Endothelial cell of umbilical vein (primary cell): ENCODE measurements around the gene PAM16.

Experiments used
- CTCF ChIP-seq, 2 donors: IDR thresholded peaks; 1 replicate in 1 of 2; 2 replicates in 1 of 2; pipeline ENCODE4 v1.5.1; 2011; ENCODE audit warnings: low read length in 2 of 2, mild to moderate bottlenecking in 2 of 2, moderate library complexity in 2 of 2, control low read depth in 1 of 2, inconsistent platforms in 1 of 2, low read depth in 1 of 2; ENCODE audit not compliant: insufficient read depth in 1 of 2; ENCODE audit errors: extremely low read depth in 1 of 2
- EZH2 ChIP-seq: IDR thresholded peaks from 2 replicates; pipeline ENCODE4 v1.6.1; 2012; ENCODE audit warnings: borderline replicate concordance, low read depth, mild to moderate bottlenecking, moderate library complexity, low read length, inconsistent platforms; ENCODE audit not compliant: severe bottlenecking
- GATA2 ChIP-seq: IDR thresholded peaks from 2 replicates; pipeline ENCODE4 v1.7.0; 2011; ENCODE audit warnings: low read depth, mild to moderate bottlenecking, moderate library complexity, mixed read lengths, low read length; ENCODE audit not compliant: insufficient read length, insufficient read depth
- JUN ChIP-seq: IDR thresholded peaks from 2 replicates; pipeline ENCODE4 v1.6.1; 2011; ENCODE audit warnings: borderline replicate concordance, low read depth; ENCODE audit not compliant: insufficient read length, insufficient read depth
- MAX ChIP-seq: IDR thresholded peaks from 2 replicates; pipeline ENCODE4 v1.6.1; 2011; ENCODE audit not compliant: insufficient read depth, insufficient read length
- MYC ChIP-seq: IDR thresholded peaks from one replicate; pipeline ENCODE4 v1.6.1; 2011; ENCODE audit warnings: mild to moderate bottlenecking, low read depth, low read length
- POLR2A ChIP-seq: IDR thresholded peaks from 2 replicates; pipeline ENCODE4 v1.6.1; 2012; ENCODE audit warnings: low read depth, mild to moderate bottlenecking, control low read depth, low read length
- POLR2AphosphoS5 ChIP-seq: IDR thresholded peaks from 2 replicates; pipeline ENCODE4 v1.6.1; 2012; ENCODE audit warnings: low read depth, mild to moderate bottlenecking, control low read depth, low read length, moderate library complexity; ENCODE audit not compliant: insufficient read depth

GRCh38 chr16:4387781-4388180 lies 36.7 kb upstream of the PAM16 start:
- TF ChIP-seq CTCF (IDR thresholded peaks at IDR 0.05; ENCODE audit: extremely low read depth in 1 of 2, insufficient read depth in 1 of 2, low read depth in 1 of 2, low read length in 2 of 2) (no peak), EZH2 (no peak), MAX (no peak), POLR2A (no peak), JUN (no peak), MYC (no peak), GATA2 (no peak), POLR2AphosphoS5 (no peak)
